ENCODE data around the gene CIAPIN1.

Gene CIAPIN1

GRCh38 chr16:57423152-57423551, 24.0 kb downstream of the CIAPIN1 start:
- TF ChIP-seq CTCF (IDR thresholded peaks at IDR 0.05; ENCODE audit: low read depth, low read length): no peak
- DNase-seq (ENCODE audit: extremely low read depth, low read depth): no peak

DNA sequence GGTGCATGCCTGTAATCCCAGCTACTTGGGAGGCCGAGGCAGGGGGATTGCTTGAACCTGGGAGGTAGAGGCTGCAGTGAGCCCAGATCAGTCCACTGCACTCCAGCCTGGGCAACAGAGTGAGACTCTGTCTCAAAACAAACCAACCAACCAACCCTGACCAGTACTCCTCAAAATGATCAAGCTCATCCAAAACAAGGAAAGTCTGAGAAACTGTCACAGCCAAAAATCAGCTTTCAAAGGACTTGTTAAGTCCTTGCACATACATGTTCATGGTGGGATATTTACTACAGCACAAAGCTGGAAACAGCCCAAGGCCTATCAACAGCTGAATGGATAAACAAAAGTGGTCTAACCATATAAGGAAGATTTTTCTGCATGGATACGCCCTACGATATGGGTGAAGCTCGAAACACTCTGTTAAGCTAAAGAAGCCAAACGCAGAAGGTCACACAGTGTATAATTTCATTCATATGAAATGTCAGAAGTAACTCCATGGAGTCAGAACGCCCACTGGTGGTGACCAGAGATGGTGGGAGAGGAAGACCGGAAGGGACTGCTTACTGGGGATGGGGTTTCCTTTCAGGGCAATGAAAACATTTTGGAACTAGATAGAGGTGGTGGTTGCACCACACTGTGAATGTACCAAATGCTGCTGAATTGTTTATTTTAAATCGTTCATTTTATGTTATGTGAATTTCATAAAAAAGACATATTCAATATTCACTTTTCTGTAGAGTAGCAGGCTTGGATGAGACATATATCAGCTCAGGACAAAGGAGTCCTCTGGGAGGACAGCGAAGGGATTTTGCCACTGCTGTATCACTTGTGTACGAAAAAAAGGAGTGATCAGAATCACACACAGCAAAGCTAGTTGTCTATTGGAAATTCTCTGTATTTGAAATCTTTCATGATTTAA, 24.9 kb downstream of the CIAPIN1 start:
- TF ChIP-seq CTCF (IDR thresholded peaks at IDR 0.05; ENCODE audit: low read depth, low read length): peak; percentile 80
- DNase-seq (ENCODE audit: extremely low read depth, low read depth): peak; percentile 24

GRCh38 chr16:57419506-57419905, 27.7 kb downstream of the CIAPIN1 start:
- no peak for TF ChIP-seq CTCF (IDR thresholded peaks at IDR 0.05; ENCODE audit: low read depth, low read length)
- no peak for DNase-seq (ENCODE audit: extremely low read depth, low read depth)

GRCh38 chr16:57416084-57416483, 31.1 kb downstream of the CIAPIN1 start:
- no peak for TF ChIP-seq CTCF (IDR thresholded peaks at IDR 0.05; ENCODE audit: low read depth, low read length)
- no peak for DNase-seq (ENCODE audit: extremely low read depth, low read depth)

GRCh38 chr16:57413733-57414132, 33.5 kb downstream of the CIAPIN1 start:
- no peak for DNase-seq (ENCODE audit: extremely low read depth, low read depth)
- no peak for TF ChIP-seq CTCF (IDR thresholded peaks at IDR 0.05; ENCODE audit: low read depth, low read length)

- no peak for TF ChIP-seq CTCF (IDR thresholded peaks at IDR 0.05; ENCODE audit: low read depth, low read length)
- no peak for DNase-seq (ENCODE audit: extremely low read depth, low read depth)
Measured at GRCh38 chr16:57413301-57413730, 33.9 kb downstream of the CIAPIN1 start.

DNA sequence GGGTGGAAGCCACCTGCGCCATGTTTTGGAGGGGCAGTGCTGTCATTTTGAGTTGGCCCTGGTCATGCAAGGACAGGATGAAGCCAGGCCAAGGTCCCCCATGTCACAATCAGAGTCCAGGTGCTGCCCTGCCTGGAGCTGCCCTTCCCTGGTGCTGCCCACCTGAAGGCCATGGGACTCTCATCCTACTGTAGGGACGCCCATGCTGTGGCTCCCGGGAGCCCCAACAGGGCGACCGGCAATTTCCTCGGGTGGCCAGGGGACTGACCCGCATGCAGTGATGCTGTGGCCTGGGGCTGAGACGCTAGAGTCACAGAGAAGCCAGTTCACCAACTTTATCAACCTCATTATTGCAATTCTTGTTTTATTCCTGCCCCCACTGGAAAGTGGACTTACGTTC, 34.6 kb downstream of the CIAPIN1 start:
- no peak for DNase-seq (ENCODE audit: extremely low read depth, low read depth)
- no peak for TF ChIP-seq CTCF (IDR thresholded peaks at IDR 0.05; ENCODE audit: low read depth, low read length)

Data from AG09319 (cell line).